ENCODE data around the gene USH2A. TPM values are rescaled to one million over a fixed set of nuclear protein-coding genes. Genes with fewer than 3 reads are reported as not detected.

The USH2A gene
- total RNA-seq, 4 donors from 2014 or later: 0.08 to 0.18 TPM; not detected in 2

DNA sequence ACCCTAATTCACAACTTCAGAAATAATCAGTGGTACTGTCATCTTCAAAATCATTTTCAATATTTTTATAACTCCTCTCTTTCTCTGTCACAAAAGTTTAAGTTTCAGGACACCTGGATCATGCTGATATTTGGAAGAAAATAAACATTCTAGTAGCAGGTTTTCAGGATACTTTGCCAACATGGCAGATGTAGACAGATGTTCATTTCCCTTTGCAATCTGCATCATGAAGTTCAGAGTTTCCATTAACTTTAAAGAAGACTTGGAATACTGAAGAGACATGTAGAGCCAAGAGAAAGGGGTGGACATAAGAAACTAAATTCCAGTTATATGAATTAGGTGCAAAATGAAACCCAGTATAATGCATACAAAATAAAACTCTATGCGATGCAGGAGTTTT lies 218.1 kb downstream of the USH2A start:
- Histone ChIP-seq H3K9me3 (no peaks in the 10 kb centered on the region), H3K27me3 (no peaks in the 10 kb centered on the region), H3K4me1 (no peaks in the 10 kb centered on the region), H3K27ac (no peak overlapping the region), H3K4me3 (no peak overlapping the region), H3K36me3 (no peaks in the 10 kb centered on the region)
- no peak for DNase-seq (ENCODE audit: low spot score in 2 of 2)
- TF ChIP-seq POLR2AphosphoS5 (IDR thresholded peaks at IDR 0.05): no peak
- TF ChIP-seq, protein P1, sequence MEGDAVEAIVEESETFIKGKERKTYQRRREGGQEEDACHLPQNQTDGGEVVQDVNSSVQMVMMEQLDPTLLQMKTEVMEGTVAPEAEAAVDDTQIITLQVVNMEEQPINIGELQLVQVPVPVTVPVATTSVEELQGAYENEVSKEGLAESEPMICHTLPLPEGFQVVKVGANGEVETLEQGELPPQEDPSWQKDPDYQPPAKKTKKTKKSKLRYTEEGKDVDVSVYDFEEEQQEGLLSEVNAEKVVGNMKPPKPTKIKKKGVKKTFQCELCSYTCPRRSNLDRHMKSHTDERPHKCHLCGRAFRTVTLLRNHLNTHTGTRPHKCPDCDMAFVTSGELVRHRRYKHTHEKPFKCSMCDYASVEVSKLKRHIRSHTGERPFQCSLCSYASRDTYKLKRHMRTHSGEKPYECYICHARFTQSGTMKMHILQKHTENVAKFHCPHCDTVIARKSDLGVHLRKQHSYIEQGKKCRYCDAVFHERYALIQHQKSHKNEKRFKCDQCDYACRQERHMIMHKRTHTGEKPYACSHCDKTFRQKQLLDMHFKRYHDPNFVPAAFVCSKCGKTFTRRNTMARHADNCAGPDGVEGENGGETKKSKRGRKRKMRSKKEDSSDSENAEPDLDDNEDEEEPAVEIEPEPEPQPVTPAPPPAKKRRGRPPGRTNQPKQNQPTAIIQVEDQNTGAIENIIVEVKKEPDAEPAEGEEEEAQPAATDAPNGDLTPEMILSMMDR (IDR thresholded peaks at IDR 0.05): no peak
- no peak for TF ChIP-seq EP300 (IDR thresholded peaks at IDR 0.05)
- TF ChIP-seq POLR2A (IDR thresholded peaks at IDR 0.05): no peak
- 93% methylated on average over 1 of the region's 1 CpG for WGBS

DNA sequence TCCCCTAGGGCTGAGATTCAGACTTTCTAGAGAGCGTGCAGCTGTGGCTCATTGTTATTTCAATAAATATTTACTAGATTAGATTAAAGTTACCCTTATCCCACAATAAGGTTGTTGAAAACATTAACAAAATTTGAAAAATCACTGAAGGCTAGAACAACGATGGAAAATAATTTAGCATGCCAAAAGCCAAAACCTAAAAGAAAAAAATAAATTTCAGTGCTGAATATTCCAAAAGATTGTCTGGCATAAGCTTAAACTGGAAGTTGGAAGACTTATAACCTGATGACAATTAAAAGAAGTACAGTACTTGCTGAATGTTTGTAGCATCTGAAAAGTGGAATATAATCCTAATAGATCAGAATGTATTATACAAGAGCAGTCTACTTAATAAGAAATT lies 221.3 kb downstream of the USH2A start:
- Histone ChIP-seq H3K9me3 (no peaks in the 10 kb centered on the region), H3K27ac (no peak overlapping the region), H3K36me3 (no peaks in the 10 kb centered on the region), H3K27me3 (no peaks in the 10 kb centered on the region), H3K4me3 (no peak overlapping the region), H3K4me1 (no peaks in the 10 kb centered on the region)
- no peak for TF ChIP-seq POLR2AphosphoS5 (IDR thresholded peaks at IDR 0.05)
- TF ChIP-seq, protein P1 (IDR thresholded peaks at IDR 0.05): no peak
- TF ChIP-seq POLR2A (IDR thresholded peaks at IDR 0.05): no peak
- no peak for TF ChIP-seq EP300 (IDR thresholded peaks at IDR 0.05)
- DNase-seq (ENCODE audit: low spot score in 2 of 2): no peak
- 53% methylated on average over 2 of the region's 2 CpGs for WGBS

DNA sequence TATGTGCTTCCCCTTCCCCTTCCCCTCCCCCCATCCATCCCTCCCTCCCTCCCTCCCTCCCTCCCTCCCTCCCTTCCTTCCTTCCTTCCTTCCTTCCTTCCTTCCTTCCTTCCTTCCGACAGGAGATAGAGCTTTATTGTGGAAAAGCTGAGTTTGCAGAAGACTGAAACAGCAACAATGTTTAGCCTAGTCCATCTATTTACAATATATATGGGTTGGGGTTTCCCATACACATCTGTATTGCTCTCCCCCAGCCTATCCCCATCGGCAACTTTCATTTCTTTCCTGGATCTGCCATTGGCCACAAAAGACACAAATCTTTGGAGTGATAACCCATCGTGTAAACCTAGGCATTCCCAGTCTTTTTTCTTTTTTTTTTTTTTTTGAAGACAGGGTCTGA lies 222.3 kb downstream of the USH2A start:
- no peaks in the 10 kb centered on the region for H3K4me1 ChIP-seq
- DNase-seq (ENCODE audit: low spot score in 2 of 2): no peak
- no peaks in the 10 kb centered on the region for H3K36me3 ChIP-seq
- no peaks in the 10 kb centered on the region for H3K27me3 ChIP-seq
- no peak overlapping the region for H3K4me3 ChIP-seq
- TF ChIP-seq, protein P1 (IDR thresholded peaks at IDR 0.05): no peak
- no peak for TF ChIP-seq EP300 (IDR thresholded peaks at IDR 0.05)
- TF ChIP-seq POLR2A (IDR thresholded peaks at IDR 0.05): no peak
- no peak for TF ChIP-seq POLR2AphosphoS5 (IDR thresholded peaks at IDR 0.05)
- H3K27ac ChIP-seq: no peak overlapping the region
- WGBS: 74% methylated on average over 3 of the region's 3 CpGs
- no peaks in the 10 kb centered on the region for H3K9me3 ChIP-seq

DNA sequence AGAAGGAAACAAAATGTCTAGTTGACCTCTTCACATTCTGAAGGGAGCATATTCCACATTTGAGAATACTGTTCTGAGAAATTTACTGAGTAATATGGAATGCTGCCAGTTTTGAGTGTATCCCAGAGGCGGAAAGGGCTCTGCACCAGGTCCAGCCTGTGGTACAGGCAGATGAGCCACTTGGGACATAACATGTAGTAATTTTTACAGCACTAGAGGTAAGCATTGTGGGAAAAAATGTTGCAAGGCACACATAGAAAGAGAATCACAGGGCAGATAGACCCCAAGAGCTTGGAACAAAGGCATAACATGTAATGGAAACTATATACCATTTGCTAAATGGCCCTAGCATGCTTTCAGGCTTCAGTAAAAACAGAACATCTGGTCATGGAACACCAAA lies 228.5 kb downstream of the USH2A start:
- Histone ChIP-seq H3K4me1 (no peaks in the 10 kb centered on the region), H3K27me3 (no peaks in the 10 kb centered on the region), H3K27ac (no peak overlapping the region), H3K9me3 (no peaks in the 10 kb centered on the region), H3K36me3 (no peaks in the 10 kb centered on the region), H3K4me3 (no peak overlapping the region)
- 75% methylated on average over 1 of the region's 1 CpG for WGBS
- DNase-seq (ENCODE audit: low spot score in 2 of 2): no peak
- TF ChIP-seq POLR2AphosphoS5 (IDR thresholded peaks at IDR 0.05) (no peak), POLR2A (IDR thresholded peaks at IDR 0.05) (no peak), EP300 (IDR thresholded peaks at IDR 0.05) (no peak)
- TF ChIP-seq, protein P1 (IDR thresholded peaks at IDR 0.05): no peak

DNA sequence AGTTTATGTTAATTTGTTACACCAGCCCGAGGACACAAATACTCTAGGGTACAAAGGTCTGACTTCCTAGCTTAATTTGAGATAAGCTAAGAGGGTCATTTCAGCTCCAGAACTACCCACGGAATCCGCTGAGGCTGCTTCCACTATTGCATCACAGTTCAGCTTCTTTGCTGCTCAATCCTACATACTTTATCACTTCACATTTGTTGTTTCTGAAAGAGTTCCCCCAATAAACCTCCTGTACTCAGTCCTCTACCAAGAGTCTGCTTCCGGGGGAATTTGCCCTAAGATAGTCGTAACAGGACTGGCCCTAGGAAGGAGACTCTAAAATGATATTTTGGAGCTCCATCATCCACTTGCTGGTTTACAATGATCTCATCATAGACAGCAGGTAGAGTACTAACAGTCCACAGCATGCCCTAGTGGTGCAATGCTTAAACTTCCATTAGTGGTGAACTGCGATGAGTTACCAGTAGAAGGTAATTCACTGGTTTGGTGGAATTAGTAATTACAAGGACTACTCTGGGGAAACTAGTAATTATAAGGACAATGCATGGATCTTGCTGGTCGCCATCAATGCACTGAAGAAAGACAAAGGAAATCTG lies 229.3 kb downstream of the USH2A start:
- Histone ChIP-seq H3K27me3 (no peaks in the 10 kb centered on the region), H3K36me3 (no peaks in the 10 kb centered on the region), H3K4me3 (no peak overlapping the region), H3K9me3 (no peaks in the 10 kb centered on the region), H3K4me1 (no peaks in the 10 kb centered on the region), H3K27ac (no peak overlapping the region)
- no peak for DNase-seq (ENCODE audit: low spot score in 2 of 2)
- 87% methylated on average over 7 of the region's 7 CpGs for WGBS
- TF ChIP-seq POLR2AphosphoS5 (IDR thresholded peaks at IDR 0.05) (no peak), EP300 (IDR thresholded peaks at IDR 0.05) (no peak), POLR2A (IDR thresholded peaks at IDR 0.05) (no peak)
- TF ChIP-seq, protein P1 (IDR thresholded peaks at IDR 0.05): no peak
